ENCODE measurements around the gene COMMD7.

COMMD7 gene

GRCh38 chr20:32743237-32744112 is at the start of gene COMMD7:
TSS of gene COMMD7 (minus strand) at chr20:32743467. CDS start at chr20:32743391, 76 bp downstream.
- DNase-seq = peak; percentile 69 to 75

- no peak for DNase-seq
Measured at GRCh38 chr20:32792731-32793458, 49.6 kb upstream of the COMMD7 start.

GRCh38 chr20:32792316-32792715 is 49.0 kb upstream of the COMMD7 start:
- peak in 1 of 2 donors; percentile 20 for DNase-seq

- no peak for DNase-seq
Measured at GRCh38 chr20:32790751-32791057, 47.4 kb upstream of the COMMD7 start.

- peak; percentile 70 to 73 for DNase-seq
Measured at GRCh38 chr20:32789896-32790750, 46.9 kb upstream of the COMMD7 start.

GRCh38 chr20:32787168-32787567 is 43.9 kb upstream of the COMMD7 start:
- DNase-seq = no peak

GRCh38 chr20:32786059-32786760 is 42.9 kb upstream of the COMMD7 start:
- DNase-seq = no peak

- DNase-seq = no peak
Measured at GRCh38 chr20:32784369-32785080, 41.3 kb upstream of the COMMD7 start.

GRCh38 chr20:32780749-32781655 is 37.7 kb upstream of the COMMD7 start:
- DNase-seq = no peak

GRCh38 chr20:32780278-32780677 is 37.0 kb upstream of the COMMD7 start:
- DNase-seq = no peak

- DNase-seq = no peak
Measured at GRCh38 chr20:32779500-32780211, 36.4 kb upstream of the COMMD7 start.

- DNase-seq = no peak
Measured at GRCh38 chr20:32777177-32777956, 34.1 kb upstream of the COMMD7 start.

- DNase-seq = no peak
Measured at GRCh38 chr20:32775336-32775991, 32.2 kb upstream of the COMMD7 start.

- no peak for DNase-seq
Measured at GRCh38 chr20:32773855-32774254, 30.6 kb upstream of the COMMD7 start.

GRCh38 chr20:32773223-32773622 is 30.0 kb upstream of the COMMD7 start:
- no peak for DNase-seq

- no peak for DNase-seq
Measured at GRCh38 chr20:32772046-32772445, 28.8 kb upstream of the COMMD7 start.

GRCh38 chr20:32767418-32768198 is 24.3 kb upstream of the COMMD7 start:
- no peak for DNase-seq

Data from activated CD4-positive, alpha-beta T cell treated with anti-CD3 and anti-CD28 coated beads for 4 hours (primary cell).